HG03432 (cell line): Measurements from ENCODE around the gene EZH1.
A peak's percentile ranks its signal among the peaks of the same experiment; 100 is the strongest.
"Not testable (repeated sequence)": the region's sequence is repeated elsewhere in the genome, so short reads cannot be mapped to it uniquely, and the experiment has no call there.

Experiments
- ATAC-seq: cut with Tn5 transposase; IDR thresholded peaks from one replicate; pipeline ENCODE4 v1.9.1; 2021; ENCODE audit warnings: mild to moderate bottlenecking, moderate library complexity; ENCODE audit not compliant: unreplicated experiment

The EZH1 gene

DNA sequence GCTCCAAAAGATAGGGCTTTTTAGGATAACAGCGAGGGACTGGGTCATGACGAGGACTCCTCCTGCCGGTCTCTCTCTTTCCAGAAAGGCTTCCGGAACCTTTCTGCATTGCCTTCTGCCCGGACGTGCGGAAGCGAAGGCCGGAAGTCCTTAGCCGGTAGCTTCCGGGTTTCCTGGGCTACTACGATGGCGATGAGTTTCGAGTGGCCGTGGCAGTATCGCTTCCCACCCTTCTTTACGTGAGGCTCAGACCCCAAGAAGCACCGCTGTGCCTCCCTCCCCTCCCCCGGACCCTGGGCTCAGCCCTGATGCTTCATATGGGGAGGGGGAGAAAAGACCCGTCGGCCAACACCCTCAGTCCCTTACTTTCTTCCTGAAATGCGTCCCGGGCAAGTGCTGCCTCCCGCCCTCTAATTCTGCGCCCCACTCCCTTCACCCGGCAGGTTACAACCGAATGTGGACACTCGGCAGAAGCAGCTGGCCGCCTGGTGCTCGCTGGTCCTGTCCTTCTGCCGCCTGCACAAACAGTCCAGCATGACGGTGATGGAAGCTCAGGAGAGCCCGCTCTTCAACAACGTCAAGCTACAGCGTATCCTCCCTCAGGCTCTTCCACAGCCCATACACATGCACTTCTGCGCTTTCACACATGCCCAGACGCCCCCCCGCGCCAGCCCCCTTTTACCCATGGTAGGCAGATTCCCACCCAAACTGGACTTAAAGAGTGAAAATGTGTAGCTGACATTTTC lies 28.6 kb upstream of the EZH1 start, which contains the start of gene VPS25:
TSS of gene VPS25 (plus strand) at position 160 of the 746 bp plus-strand sequence. CDS start at position 187, 27 bp downstream.
- peak; percentile 77 for ATAC-seq

GRCh38 chr17:42772945-42773289 lies 28.1 kb upstream of the EZH1 start:
- no peak for ATAC-seq

DNA sequence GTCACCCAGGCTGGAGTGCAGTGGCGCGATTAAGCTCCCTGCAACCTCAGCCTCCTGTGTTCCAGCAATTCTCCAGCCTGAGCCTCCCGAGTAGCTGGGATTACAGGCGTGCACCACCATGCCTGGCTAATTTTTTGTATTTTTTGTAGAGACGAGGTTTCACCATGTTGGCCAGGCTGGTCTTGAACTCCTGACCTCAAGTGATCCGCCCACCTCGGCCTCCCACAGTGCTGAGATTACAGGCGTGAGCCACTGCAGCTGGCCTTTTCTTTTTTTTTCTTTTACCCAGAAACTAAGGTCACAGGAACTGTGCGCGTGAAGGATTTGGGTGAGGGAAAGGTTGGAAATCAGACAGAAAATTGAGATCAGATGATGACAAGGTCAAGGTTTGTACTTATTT lies 25.1 kb upstream of the EZH1 start:
- ATAC-seq, result not testable (repeated sequence)

DNA sequence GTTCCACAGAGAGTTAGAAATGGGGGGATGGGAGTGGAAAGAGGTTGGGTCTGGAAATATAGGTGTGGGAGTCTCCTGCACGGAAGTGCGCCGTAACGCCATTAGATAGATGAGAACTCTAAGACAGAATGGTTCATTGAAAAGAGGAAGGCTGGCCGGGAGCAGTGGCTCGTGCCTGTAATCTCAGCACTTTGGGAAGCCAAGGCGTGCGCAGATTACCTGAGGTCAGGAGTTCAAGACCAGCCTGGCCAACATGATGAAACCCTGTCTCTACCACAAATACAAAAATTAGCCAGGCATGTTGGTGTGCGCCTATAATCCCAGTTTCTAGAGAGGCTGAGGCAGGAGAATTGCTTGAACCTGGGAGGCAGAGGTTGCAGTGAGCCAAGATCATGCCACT lies 23.2 kb upstream of the EZH1 start:
- ATAC-seq, result not testable (repeated sequence)

- no peak for ATAC-seq
Observed at GRCh38 chr17:42767512-42767911, 22.7 kb upstream of the EZH1 start.

- no peak for ATAC-seq
Observed at GRCh38 chr17:42766124-42766523, 21.3 kb upstream of the EZH1 start.

- ATAC-seq, result no peak
Observed at GRCh38 chr17:42761638-42762037, 16.8 kb upstream of the EZH1 start.

GRCh38 chr17:42760652-42761581 lies 16.1 kb upstream of the EZH1 start, which contains the start of gene RAMP2:
Gene RAMP2 (plus strand): TSS chr17:42761227. CDS start chr17:42761262, 35 bp downstream.
- no peak for ATAC-seq

DNA sequence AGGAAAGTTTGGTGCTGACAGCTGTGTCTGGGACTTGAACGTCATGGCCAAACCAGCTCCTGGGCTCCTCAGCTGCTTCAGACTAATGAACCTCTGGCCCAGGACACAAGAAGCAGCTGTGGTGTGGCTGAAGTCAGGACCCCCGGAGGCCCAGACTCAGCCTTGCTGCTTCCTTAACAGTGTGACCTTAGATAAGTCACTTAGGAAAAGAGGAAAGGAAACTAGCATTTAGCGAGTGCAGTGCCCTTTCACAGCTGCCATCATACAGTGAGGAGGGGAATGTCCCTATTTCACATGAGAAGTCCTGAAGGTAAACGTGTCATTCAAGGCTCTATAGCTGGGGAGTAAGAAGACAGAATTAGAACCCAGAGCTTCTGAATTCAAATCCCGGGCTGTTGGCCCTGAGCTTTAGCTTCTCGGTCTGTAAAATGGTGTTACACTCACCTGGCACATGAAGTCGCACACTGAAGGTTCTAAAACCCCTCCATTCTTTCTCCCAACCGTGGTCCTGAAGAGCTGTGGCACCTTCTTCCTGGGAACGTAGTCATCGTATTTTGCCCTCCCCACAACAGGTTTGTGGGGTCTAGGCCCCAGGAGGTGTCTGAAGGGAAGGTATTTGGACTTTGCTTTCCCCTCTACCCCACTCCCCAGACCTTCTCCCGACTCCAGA lies 15.3 kb upstream of the EZH1 start:
- ATAC-seq, result peak; percentile 60

DNA sequence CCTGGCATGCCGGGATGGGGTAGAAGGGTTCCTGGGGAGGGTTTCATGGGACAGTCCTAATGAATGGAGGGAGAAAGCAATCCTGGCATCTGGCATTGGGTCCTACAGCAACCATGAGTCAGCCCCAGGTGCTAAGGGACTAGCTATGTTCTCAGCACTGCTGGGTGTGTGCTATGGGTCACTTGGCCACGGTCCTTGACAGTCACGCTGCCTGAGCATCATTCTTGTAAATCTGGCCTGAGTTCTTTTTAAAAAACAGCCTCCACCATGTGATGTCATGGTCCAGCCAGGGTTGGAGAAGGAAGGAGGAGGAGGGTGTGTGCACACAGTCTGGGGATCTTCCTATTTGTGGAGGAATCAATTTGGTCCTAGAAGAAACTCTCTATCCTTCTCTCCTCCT lies 9.9 kb upstream of the EZH1 start:
- ATAC-seq, result no peak

- no peak for ATAC-seq
Observed at GRCh38 chr17:42751628-42752027, 6.8 kb upstream of the EZH1 start.

GRCh38 chr17:42750739-42751344 lies 6.0 kb upstream of the EZH1 start:
- ATAC-seq, result no peak

DNA sequence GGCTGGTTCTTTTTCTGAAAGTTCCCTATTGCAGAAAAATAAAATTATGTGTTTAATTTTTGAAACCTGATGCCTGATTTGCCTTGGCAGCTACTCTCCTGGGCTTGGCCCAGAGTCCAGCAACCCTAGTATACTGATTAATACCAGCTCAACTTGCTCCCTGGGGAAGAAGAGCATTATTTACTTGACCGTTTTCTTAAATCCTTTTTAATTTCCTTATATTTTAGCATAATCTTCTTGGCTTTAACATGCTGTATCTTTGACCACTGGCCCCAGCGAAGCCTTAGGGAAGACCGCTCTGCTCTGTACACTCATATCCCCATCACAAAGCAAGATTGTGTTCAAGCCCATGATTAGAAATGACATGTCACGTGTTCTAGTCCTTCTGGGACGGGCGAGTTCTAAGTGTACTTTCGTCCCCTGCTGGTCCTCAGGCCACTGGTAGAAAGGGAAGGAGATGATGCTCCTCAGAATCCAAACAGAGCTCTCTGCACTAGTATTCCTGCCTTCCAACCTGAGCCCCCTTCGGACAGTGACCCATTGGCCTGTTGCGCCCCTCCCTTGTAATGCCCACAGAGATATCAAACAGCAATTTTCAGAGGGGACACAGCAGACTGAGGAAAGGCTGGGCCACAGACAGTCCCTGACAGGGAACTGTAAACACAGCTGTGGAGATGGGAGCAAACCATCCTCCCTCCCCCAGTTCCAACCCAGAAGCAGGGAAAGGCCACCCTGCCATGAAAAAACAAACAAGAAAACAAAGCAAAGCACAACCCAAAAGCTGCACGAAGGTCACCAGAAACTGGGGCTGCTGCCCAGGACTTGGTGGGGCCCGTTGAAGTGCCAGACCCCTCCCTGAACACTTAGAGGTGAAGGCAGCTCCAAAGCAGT lies 4.3 kb upstream of the EZH1 start:
- no peak for ATAC-seq

DNA sequence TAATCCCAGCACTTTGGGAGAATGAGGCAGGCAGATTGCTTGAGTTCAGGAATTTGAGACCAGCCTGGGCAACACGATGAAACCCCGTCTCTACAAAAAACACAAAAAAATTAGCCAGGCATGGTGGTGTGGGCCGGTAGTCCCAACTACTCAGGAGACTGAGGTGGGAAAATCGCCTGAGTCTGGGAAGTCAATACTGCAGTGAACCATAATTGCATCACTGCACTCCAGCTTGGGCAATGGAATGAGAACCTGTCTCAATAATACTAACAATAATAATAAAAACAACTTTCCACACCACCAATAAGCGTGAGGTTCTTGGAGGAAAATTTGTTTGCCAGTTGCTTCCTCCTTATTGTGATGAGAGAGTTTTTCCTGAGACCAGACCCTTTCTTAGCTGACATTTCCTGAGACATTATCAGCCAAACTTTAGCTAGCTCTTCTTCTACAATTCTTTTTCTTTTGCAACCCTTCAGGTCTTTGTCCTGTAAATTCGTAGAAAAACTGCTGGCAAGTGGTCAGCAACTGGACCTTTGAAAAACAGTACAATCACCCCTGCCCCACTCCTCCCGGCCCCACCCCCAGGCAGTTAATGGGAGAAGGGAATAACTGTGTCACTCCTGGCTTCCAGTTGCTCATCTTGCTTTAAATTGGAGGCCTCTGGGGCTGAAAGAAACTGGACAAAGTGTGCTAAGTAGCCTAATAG lies 3.5 kb upstream of the EZH1 start:
- ATAC-seq, result no peak

DNA sequence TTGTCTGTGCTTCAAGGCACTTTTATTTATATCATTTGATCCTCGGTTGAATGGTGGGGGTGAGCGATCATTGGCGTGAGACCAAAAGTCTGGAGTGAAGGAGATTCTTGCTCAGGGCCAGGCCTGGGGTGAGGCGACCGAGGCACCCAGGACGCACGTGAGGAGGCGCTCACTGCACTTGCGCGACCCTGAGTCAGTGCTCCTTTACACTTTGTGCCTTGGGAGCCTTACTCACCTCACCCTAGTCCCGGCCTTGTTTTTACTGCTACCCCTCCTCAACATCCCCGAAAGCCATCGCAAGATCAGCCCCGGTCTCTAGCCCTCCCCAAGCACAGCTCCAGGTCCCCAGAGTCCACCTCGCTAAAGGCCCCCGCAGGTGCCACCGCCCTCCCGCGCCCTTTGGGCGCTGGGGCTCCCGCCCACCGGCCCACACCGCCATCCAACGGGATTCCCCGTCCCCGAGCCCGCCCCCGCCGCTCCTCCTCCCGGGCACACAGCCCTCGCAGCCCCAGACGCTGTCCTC lies 496 bp downstream of the EZH1 start:
- peak; percentile 62 for ATAC-seq

DNA sequence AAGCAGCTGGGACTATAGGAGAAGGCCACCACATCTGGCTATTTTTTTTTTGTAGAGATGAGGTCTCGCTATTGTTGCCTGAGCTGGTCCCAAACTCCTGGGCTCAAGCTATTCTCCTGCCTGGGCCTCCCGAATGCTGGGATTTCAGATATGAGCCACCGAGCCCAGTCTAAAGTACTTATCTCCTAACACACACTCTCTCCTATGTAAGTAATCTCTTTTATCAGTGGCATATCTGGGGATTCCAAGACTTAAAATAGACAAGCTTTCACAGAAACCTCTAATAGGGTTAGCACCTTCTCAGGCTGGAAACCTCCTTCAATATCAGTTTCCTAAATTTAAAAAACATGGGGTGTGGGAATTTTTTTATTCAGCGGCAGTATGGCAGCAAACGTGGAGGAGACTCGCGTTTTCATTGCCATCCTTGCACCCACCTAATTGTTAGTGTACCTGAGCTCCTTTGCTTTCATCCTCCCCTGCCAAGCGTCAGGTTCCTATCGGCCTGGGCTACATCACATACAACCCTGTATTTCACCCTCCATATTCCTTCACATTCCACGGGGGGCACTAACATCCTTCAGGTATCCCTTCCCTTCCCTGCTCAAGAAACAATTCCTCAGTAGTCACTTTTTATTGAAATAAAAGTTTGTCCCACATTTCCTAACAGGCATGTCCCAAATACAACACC lies 1.1 kb downstream of the EZH1 start:
- no peak for ATAC-seq

- not testable (repeated sequence) for ATAC-seq
Observed at GRCh38 chr17:42742916-42743315, 1.9 kb downstream of the EZH1 start.

- no peak for ATAC-seq
Observed at GRCh38 chr17:42740699-42741098, 4.1 kb downstream of the EZH1 start.
